Stomach (tissue), 4 donors: ENCODE measurements around the gene MBNL2.

Experiments
- CTCF ChIP-seq, 7 experiments: fragments of 450-650 bp in 4 of 7; fragments of 200-600 bp in 3 of 7; sonication (generic) in 3 of 7; IDR thresholded peaks; one replicate each; pipeline ENCODE4 v1.5.1; 2016 to 2019; ENCODE audit warnings: antibody characterized with exemption in 7 of 7, control low read depth in 2 of 7, mild to moderate bottlenecking in 1 of 7
- EP300 ChIP-seq: sonication (generic); formaldehyde crosslinking; IDR thresholded peaks from one replicate; pipeline ENCODE4 v1.6.1; 2017; ENCODE audit warnings: antibody characterized with exemption
- POLR2AphosphoS5 ChIP-seq, 3 donors: sonication (generic); formaldehyde crosslinking; IDR thresholded peaks; one replicate each; pipeline ENCODE4 v1.6.1; 2016; ENCODE audit warnings: antibody characterized with exemption in 3 of 3

GRCh38 chr13:97327086-97327485 lies 105.0 kb downstream of the MBNL2 start:
- TF ChIP-seq CTCF (IDR thresholded peaks at IDR 0.05) (no peak), POLR2AphosphoS5 (IDR thresholded peaks at IDR 0.05) (no peak), EP300 (no peak)
